Measurements from ENCODE around the gene C1QTNF8. TPM values are rescaled to one million over a fixed set of nuclear protein-coding genes. Genes with fewer than 3 reads are reported as not detected.

C1QTNF8 gene
- total and polyA plus RNA-seq, 4 donors, result not detected

DNA sequence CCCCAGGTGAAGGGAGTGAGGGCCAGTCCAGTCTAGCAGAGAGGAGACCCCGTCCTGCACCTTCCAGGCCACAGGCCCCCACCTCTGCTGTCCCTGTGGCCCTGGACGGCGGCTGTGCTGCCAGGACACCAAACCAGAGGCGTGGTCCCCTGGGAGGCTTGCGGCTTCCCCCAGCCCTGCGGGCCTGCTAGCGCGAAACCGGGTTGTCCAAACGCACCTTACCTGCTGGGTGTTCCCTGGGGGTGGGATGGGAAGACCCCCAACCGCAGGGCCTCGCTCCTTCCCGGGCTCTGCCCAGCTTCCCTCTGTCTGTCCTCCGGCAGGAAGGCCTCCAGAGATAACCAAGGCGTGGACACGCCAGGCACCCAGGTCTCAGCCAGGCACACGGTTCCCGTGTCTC lies 37.2 kb upstream of the C1QTNF8 start:
- H3K27me3 ChIP-seq (ENCODE audit: control insufficient read depth in 4 of 4, insufficient read depth in 4 of 4, low read length in 3 of 4), result no peaks in the 10 kb centered on the region
- TF ChIP-seq FOXA2 (IDR thresholded peaks at IDR 0.05), result no peak
- TF ChIP-seq YY1 (IDR thresholded peaks at IDR 0.05), result no peak
- TF ChIP-seq FOXA1 (IDR thresholded peaks at IDR 0.05), result no peak
- TF ChIP-seq, protein P1, sequence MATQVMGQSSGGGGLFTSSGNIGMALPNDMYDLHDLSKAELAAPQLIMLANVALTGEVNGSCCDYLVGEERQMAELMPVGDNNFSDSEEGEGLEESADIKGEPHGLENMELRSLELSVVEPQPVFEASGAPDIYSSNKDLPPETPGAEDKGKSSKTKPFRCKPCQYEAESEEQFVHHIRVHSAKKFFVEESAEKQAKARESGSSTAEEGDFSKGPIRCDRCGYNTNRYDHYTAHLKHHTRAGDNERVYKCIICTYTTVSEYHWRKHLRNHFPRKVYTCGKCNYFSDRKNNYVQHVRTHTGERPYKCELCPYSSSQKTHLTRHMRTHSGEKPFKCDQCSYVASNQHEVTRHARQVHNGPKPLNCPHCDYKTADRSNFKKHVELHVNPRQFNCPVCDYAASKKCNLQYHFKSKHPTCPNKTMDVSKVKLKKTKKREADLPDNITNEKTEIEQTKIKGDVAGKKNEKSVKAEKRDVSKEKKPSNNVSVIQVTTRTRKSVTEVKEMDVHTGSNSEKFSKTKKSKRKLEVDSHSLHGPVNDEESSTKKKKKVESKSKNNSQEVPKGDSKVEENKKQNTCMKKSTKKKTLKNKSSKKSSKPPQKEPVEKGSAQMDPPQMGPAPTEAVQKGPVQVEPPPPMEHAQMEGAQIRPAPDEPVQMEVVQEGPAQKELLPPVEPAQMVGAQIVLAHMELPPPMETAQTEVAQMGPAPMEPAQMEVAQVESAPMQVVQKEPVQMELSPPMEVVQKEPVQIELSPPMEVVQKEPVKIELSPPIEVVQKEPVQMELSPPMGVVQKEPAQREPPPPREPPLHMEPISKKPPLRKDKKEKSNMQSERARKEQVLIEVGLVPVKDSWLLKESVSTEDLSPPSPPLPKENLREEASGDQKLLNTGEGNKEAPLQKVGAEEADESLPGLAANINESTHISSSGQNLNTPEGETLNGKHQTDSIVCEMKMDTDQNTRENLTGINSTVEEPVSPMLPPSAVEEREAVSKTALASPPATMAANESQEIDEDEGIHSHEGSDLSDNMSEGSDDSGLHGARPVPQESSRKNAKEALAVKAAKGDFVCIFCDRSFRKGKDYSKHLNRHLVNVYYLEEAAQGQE (IDR thresholded peaks at IDR 0.05), result no peak
- TF ChIP-seq, protein P2, sequence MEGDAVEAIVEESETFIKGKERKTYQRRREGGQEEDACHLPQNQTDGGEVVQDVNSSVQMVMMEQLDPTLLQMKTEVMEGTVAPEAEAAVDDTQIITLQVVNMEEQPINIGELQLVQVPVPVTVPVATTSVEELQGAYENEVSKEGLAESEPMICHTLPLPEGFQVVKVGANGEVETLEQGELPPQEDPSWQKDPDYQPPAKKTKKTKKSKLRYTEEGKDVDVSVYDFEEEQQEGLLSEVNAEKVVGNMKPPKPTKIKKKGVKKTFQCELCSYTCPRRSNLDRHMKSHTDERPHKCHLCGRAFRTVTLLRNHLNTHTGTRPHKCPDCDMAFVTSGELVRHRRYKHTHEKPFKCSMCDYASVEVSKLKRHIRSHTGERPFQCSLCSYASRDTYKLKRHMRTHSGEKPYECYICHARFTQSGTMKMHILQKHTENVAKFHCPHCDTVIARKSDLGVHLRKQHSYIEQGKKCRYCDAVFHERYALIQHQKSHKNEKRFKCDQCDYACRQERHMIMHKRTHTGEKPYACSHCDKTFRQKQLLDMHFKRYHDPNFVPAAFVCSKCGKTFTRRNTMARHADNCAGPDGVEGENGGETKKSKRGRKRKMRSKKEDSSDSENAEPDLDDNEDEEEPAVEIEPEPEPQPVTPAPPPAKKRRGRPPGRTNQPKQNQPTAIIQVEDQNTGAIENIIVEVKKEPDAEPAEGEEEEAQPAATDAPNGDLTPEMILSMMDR (IDR thresholded peaks at IDR 0.05; ENCODE audit: low read depth, low read length, missing input control), result no peak
- TF ChIP-seq, protein P3, sequence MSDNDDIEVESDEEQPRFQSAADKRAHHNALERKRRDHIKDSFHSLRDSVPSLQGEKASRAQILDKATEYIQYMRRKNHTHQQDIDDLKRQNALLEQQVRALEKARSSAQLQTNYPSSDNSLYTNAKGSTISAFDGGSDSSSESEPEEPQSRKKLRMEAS (IDR thresholded peaks at IDR 0.05), result no peak
- TF ChIP-seq, protein P4, sequence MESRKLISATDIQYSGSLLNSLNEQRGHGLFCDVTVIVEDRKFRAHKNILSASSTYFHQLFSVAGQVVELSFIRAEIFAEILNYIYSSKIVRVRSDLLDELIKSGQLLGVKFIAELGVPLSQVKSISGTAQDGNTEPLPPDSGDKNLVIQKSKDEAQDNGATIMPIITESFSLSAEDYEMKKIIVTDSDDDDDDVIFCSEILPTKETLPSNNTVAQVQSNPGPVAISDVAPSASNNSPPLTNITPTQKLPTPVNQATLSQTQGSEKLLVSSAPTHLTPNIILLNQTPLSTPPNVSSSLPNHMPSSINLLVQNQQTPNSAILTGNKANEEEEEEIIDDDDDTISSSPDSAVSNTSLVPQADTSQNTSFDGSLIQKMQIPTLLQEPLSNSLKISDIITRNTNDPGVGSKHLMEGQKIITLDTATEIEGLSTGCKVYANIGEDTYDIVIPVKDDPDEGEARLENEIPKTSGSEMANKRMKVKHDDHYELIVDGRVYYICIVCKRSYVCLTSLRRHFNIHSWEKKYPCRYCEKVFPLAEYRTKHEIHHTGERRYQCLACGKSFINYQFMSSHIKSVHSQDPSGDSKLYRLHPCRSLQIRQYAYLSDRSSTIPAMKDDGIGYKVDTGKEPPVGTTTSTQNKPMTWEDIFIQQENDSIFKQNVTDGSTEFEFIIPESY (IDR thresholded peaks at IDR 0.05), result no peak
- TF ChIP-seq EGR1 (IDR thresholded peaks at IDR 0.05; ENCODE audit: low read depth in 2 of 2), result no peak
- TF ChIP-seq RAD21 (IDR thresholded peaks at IDR 0.05), result no peak
- TF ChIP-seq NR2F2 (IDR thresholded peaks at IDR 0.05), result no peak
- no peak for TF ChIP-seq HNF4A (conservative IDR thresholded peaks at IDR 0.05)
- TF ChIP-seq GABPA (IDR thresholded peaks at IDR 0.05 in 1 of 2, conservative IDR thresholded peaks at IDR 0.05 in 1 of 2), result no peak
- TF ChIP-seq SP1 (IDR thresholded peaks at IDR 0.05), result no peak
- no peak for TF ChIP-seq JUND (IDR thresholded peaks at IDR 0.05)
- TF ChIP-seq RXRA (IDR thresholded peaks at IDR 0.05), result no peak
- TF ChIP-seq TAF1 (conservative IDR thresholded peaks at IDR 0.05), result no peak

DNA sequence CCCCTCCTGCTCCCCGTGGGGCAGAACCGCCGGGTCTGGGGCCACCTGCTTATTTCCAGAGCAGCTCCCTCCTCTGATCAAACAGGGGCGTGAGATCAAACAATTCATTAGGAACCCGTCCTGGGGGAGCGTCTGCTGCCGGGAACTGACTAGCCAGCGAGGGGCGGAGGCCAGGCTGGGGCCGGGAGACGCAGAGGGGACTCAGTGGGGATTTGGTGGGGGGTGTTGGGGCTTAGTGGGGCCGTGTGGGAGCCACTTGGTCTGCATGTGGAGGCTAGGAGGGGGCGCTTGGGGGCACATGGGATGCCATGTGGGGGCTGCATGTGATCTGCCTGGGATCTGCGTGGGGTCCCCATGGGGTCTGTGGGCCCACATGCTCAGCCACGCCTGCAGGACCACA lies 36.4 kb upstream of the C1QTNF8 start:
- H3K4me3 ChIP-seq (ENCODE audit: low read depth in 1 of 3, low read length in 3 of 3), result no peak overlapping the region
- 69% methylated on average over 15 of the region's 15 CpGs for WGBS
- no peaks in the 10 kb centered on the region for H3K27me3 ChIP-seq (ENCODE audit: control insufficient read depth in 4 of 4, insufficient read depth in 4 of 4, low read length in 3 of 4)
- H3K4me1 ChIP-seq (ENCODE audit: control insufficient read depth in 4 of 4, insufficient read depth in 4 of 4, low read length in 3 of 4), result peaks cover 12 to 48% (median 32%) of the 10 kb centered on the region in 4 donors
- no peak overlapping the region for H3K9ac ChIP-seq (ENCODE audit: low read depth in 1 of 2, low read length in 2 of 2)
- no peak for DNase-seq (ENCODE audit: low spot score)
- H3K9me3 ChIP-seq (ENCODE audit: control insufficient read depth in 4 of 4, low read length in 3 of 4), result no peaks in the 10 kb centered on the region
- no peaks in the 10 kb centered on the region for H3K36me3 ChIP-seq (ENCODE audit: control insufficient read depth in 4 of 4, insufficient read depth in 3 of 4, low read depth in 1 of 4, low read length in 3 of 4)
- no peak overlapping the region for H3K27ac ChIP-seq (ENCODE audit: low read depth in 1 of 2, low read length in 2 of 2)
- TF ChIP-seq, protein P4 (IDR thresholded peaks at IDR 0.05), result no peak
- TF ChIP-seq SP1 (IDR thresholded peaks at IDR 0.05) (no peak), HNF4A (conservative IDR thresholded peaks at IDR 0.05) (no peak), RXRA (IDR thresholded peaks at IDR 0.05) (no peak)
- TF ChIP-seq, protein P2 (IDR thresholded peaks at IDR 0.05; ENCODE audit: low read depth, low read length, missing input control), result no peak
- TF ChIP-seq, protein P1 (IDR thresholded peaks at IDR 0.05), result no peak

More for the DNA sequence above, 37.2 kb upstream of the C1QTNF8 start:
- Histone ChIP-seq H3K4me1 (ENCODE audit: control insufficient read depth in 4 of 4, insufficient read depth in 4 of 4, low read length in 3 of 4) (peaks cover 12 to 48% (median 32%) of the 10 kb centered on the region in 4 donors), H3K9ac (ENCODE audit: low read depth in 1 of 2, low read length in 2 of 2) (no peak overlapping the region), H3K4me3 (ENCODE audit: low read depth in 1 of 3, low read length in 3 of 3) (no peak overlapping the region), H3K27ac (ENCODE audit: low read depth in 1 of 2, low read length in 2 of 2) (no peak overlapping the region), H3K9me3 (ENCODE audit: control insufficient read depth in 4 of 4, low read length in 3 of 4) (no peaks in the 10 kb centered on the region), H3K36me3 (ENCODE audit: control insufficient read depth in 4 of 4, insufficient read depth in 3 of 4, low read depth in 1 of 4, low read length in 3 of 4) (no peaks in the 10 kb centered on the region)
- 86% methylated on average over 18 of the region's 18 CpGs for WGBS
- no peak for DNase-seq (ENCODE audit: low spot score)

Data from liver (tissue), 9 donors.